Right lobe of liver (tissue), 6 donors: ENCODE data around the gene ACAP2. TPM values are rescaled to one million over a fixed set of nuclear protein-coding genes. Genes with fewer than 3 reads are reported as not detected.

Source experiments
- ATAC-seq, 4 donors: fragments of 200-7000 bp; cut with Tn5 transposase; one replicate each; pipeline ENCODE4 v1.9.1; 2020; ENCODE audit warnings: mild to moderate bottlenecking in 4 of 4, moderate library complexity in 4 of 4
- DNase-seq, 3 donors: peaks; one replicate each; pipeline ENCODE4 v3.0.0-alpha.2; 2020
- H3K27ac ChIP-seq, 3 donors: fragments of 200-600 bp; one replicate each; pipeline ENCODE4 v1.8.0; 2022
- H3K27me3 ChIP-seq, 2 donors: fragments of 200-600 bp; one replicate each; pipeline ENCODE4 v1.8.0; 2022
- H3K36me3 ChIP-seq, 4 donors: fragments of 200-600 bp; sonication (generic) in 1 of 4; one replicate each; pipeline versions ENCODE4 v1.5.1 to v1.8.0; 2017 to 2022; ENCODE audit warnings: control low read depth in 1 of 4
- H3K4me1 ChIP-seq, 4 donors: fragments of 200-600 bp; sonication (generic) in 1 of 4; one replicate each; pipeline versions ENCODE4 v1.5.1 to v1.8.0; 2017 to 2022; ENCODE audit warnings: control low read depth in 1 of 4
- H3K4me3 ChIP-seq, 3 donors: fragments of 200-600 bp; one replicate each; pipeline ENCODE4 v1.8.0; 2022
- H3K9me3 ChIP-seq, 4 donors: fragments of 200-600 bp; sonication (generic) in 1 of 4; one replicate each; pipeline versions ENCODE4 v1.5.1 to v1.8.0; 2017 to 2022; ENCODE audit warnings: control low read depth in 1 of 4
- CTCF ChIP-seq, 4 donors: fragments of 200-600 bp in 3 of 4; fragments of 450-650 bp in 1 of 4; IDR thresholded peaks; one replicate each; pipeline versions ENCODE4 v1.5.1 to v1.8.0; 2016 to 2022; ENCODE audit warnings: antibody characterized with exemption in 4 of 4, mild to moderate bottlenecking in 2 of 4
- POLR2A ChIP-seq: fragments of 450-650 bp; IDR thresholded peaks from one replicate; pipeline ENCODE4 v1.6.1; 2017; ENCODE audit warnings: antibody characterized with exemption, mild to moderate bottlenecking
- WGBS: methylation state at CpG from one replicate; pipeline ENCODE4 v1.1.6; 2018; ENCODE audit warnings: low coverage, low lambda C conversion rate; ENCODE audit not compliant: insufficient coverage; ENCODE audit errors: missing lambda C conversion rate; 5-methylcytosine and 5-hydroxymethylcytosine counted together
- intact Hi-C, 2 donors: fragments of 100-400 bp; cut with DNase I; formaldehyde crosslinking; loops; one replicate each; pipeline versions ENCODE4 v1.11.2 to v1.14.1; 2022
- total RNA-seq, 6 experiments: library from RNA; depleted of rRNA in 2 of 6; stranded (reverse); fragments of >200 nt in 2 of 6; fragmentation: NEBNext Ultra II Directional in 3 of 6; extraction: Animal tissue kit (Norgen Biotek cat#: 25700) in 3 of 6; gene quantifications; one replicate each; pipeline versions ENCODE4 v1.1.0 to v1.2.4, GENCODE V29; 2016 to 2023
- donor health status: DM: no; HTN: yes; CAD: no.
- donor health status: DM: no; HTN: no; CAD: no.
- donor health status: DM: no; HTN: no; CAD: no.
- donor health status: DM: no; HTN: yes; CAD: no.
- donor health status: DM: no; HTN: yes; CAD: no.

The ACAP2 gene
- total RNA-seq, 6 experiments from 2014 or later, result 15.1 to 21.7 (median 18.5) TPM

DNA sequence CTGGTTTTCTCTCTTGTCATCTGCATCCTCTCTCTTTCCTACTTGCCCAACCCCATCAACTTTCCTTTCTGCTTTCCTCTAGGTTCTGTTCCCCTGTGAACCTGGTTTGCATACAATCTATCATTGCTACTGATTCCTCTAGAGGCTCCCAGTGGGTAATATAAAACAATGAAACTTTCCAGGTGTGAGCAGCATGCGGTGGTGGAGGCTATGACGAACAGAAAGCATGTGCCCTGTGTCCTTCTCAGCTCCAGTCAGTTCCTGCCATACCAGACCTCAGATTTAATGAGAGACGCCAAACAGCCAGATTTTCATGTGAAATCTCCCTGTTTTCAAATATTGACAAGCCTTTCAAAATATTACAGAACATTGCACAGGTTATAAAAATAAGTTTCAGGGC lies 3.5 kb upstream of the ACAP2 start:
- peaks cover 0 to 5% (median 0%) of the 10 kb centered on the region in 4 donors for H3K4me1 ChIP-seq
- H3K4me3 ChIP-seq, result no peak overlapping the region
- no peak overlapping the region for H3K27ac ChIP-seq
- DNase-seq (no peak), ATAC-seq (no peak)
- H3K9me3 ChIP-seq, result no peaks in the 10 kb centered on the region
- intact Hi-C loops, result no loop called here
- TF ChIP-seq POLR2A, result no peak
- TF ChIP-seq CTCF (IDR thresholded peaks at IDR 0.05), result no peak
- no peaks in the 10 kb centered on the region for H3K36me3 ChIP-seq
- H3K27me3 ChIP-seq, result no peaks in the 10 kb centered on the region
- 82% methylated on average over 3 of the region's 3 CpGs for WGBS

GRCh38 chr3:195445885-195446284 lies 3.1 kb upstream of the ACAP2 start:
- Histone ChIP-seq H3K27me3 (no peaks in the 10 kb centered on the region), H3K36me3 (no peaks in the 10 kb centered on the region), H3K27ac (no peak overlapping the region), H3K9me3 (no peaks in the 10 kb centered on the region), H3K4me3 (no peak overlapping the region), H3K4me1 (peaks cover 0 to 10% (median 0%) of the 10 kb centered on the region in 4 donors)
- ATAC-seq, result no peak
- DNase-seq, result no peak
- intact Hi-C loops, result no loop called here
- WGBS, result 58% methylated on average over 2 of the region's 2 CpGs
- no peak for TF ChIP-seq POLR2A
- no peak for TF ChIP-seq CTCF (IDR thresholded peaks at IDR 0.05)

DNA sequence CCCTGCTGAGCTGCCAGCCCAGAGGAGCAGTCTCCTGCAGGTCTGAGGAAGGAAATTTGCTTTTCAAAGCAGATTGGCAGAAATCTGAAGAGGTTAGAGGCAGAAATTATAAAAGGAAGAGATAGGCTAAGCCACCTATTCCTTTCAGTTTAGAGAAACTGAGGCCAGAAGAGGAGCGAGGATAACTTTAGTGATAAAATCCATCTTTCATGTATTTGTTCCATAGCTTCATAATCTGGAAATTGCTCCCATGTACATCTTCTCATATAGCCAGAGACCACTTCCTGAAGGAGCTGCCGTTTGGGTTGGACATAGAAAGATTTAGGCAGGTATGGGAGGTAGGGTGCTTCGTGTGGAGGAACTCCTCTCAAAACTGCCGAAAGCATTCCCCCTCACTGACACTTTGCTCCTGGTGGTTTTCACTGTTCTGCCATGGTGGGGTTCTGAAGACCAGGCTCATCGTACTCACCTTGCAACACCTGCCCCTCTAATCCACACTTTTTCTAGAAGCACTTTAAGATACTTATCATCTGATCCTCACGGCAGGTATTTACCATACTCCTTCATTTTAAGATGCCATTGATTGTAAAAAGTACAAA lies 670 bp upstream of the ACAP2 start:
- TF ChIP-seq POLR2A (no peak), CTCF (IDR thresholded peaks at IDR 0.05) (no peak)
- Histone ChIP-seq H3K9me3 (no peaks in the 10 kb centered on the region), H3K27me3 (no peaks in the 10 kb centered on the region), H3K27ac (peak overlapping the region in 1 of 3 donors; percentile 30), H3K4me1 (peaks cover 0 to 14% (median 0%) of the 10 kb centered on the region in 4 donors), H3K36me3 (no peaks in the 10 kb centered on the region), H3K4me3 (peak overlapping the region; percentile 4 to 10 (median 4))
- no peak for ATAC-seq
- 22% methylated on average over 6 of the region's 6 CpGs for WGBS
- DNase-seq, result no peak
- intact Hi-C loops, result no loop called here

GRCh38 chr3:195441992-195442572 lies 738 bp downstream of the ACAP2 start:
- no peak for TF ChIP-seq CTCF (IDR thresholded peaks at IDR 0.05)
- peak; percentile 19 for TF ChIP-seq POLR2A
- peak in 3 of 4 donors; percentile 1 to 41 (median 8) for ATAC-seq
- no peaks in the 10 kb centered on the region for H3K36me3 ChIP-seq
- no peaks in the 10 kb centered on the region for H3K9me3 ChIP-seq
- 0% methylated on average over 23 of the region's 43 CpGs for WGBS
- peak overlapping the region; percentile 93 to 96 (median 96) for H3K4me3 ChIP-seq
- intact Hi-C loops, result no loop called here
- peaks cover 0 to 14% (median 0%) of the 10 kb centered on the region in 4 donors for H3K4me1 ChIP-seq
- peak overlapping the region; percentile 88 to 97 (median 95) for H3K27ac ChIP-seq
- peak; percentile 56 to 72 (median 67) for DNase-seq
- no peaks in the 10 kb centered on the region for H3K27me3 ChIP-seq
